HG02759 (cell line): ENCODE data around the gene NHERF2.
A peak's percentile ranks its signal among the peaks of the same experiment; 100 is the strongest.
"Not testable (repeated sequence)": the region's sequence is repeated elsewhere in the genome, so short reads cannot be mapped to it uniquely, and the experiment has no call there.

Source experiments
- ATAC-seq: cut with Tn5 transposase; IDR thresholded peaks from one replicate; pipeline ENCODE4 v1.9.1; 2021; ENCODE audit warnings: mild to moderate bottlenecking, moderate library complexity; ENCODE audit not compliant: unreplicated experiment

Gene NHERF2

GRCh38 chr16:2004795-2005517, 21.7 kb upstream of the NHERF2 start:
- no peak for ATAC-seq

- no peak for ATAC-seq
Measured at GRCh38 chr16:2005646-2006045, 21.1 kb upstream of the NHERF2 start.

GRCh38 chr16:2006317-2006716, 20.4 kb upstream of the NHERF2 start:
- no peak for ATAC-seq

GRCh38 chr16:2007081-2007836, 19.4 kb upstream of the NHERF2 start:
- ATAC-seq, result no peak

GRCh38 chr16:2008009-2008526, 18.6 kb upstream of the NHERF2 start:
- no peak for ATAC-seq

GRCh38 chr16:2008631-2009163, 18.0 kb upstream of the NHERF2 start:
- no peak for ATAC-seq

GRCh38 chr16:2009164-2009711, 17.5 kb upstream of the NHERF2 start:
- ATAC-seq, result peak; percentile 31

GRCh38 chr16:2009791-2010510, 16.8 kb upstream of the NHERF2 start, which contains the start of gene ZNF598:
Gene ZNF598 (minus strand): TSS chr16:2009821.
- peak; percentile 89 for ATAC-seq

GRCh38 chr16:2011726-2012125, 15.0 kb upstream of the NHERF2 start:
- ATAC-seq, result not testable (repeated sequence)

GRCh38 chr16:2013527-2013926, 13.2 kb upstream of the NHERF2 start:
- no peak for ATAC-seq

GRCh38 chr16:2015117-2015946, 11.4 kb upstream of the NHERF2 start:
- no peak for ATAC-seq

GRCh38 chr16:2015947-2016208, 10.8 kb upstream of the NHERF2 start:
- ATAC-seq, result no peak

GRCh38 chr16:2016407-2016922, 10.2 kb upstream of the NHERF2 start:
- no peak for ATAC-seq

- ATAC-seq, result no peak
Measured at GRCh38 chr16:2019518-2019920, 7.2 kb upstream of the NHERF2 start, which contains the start of gene NPW. Gene NPW (plus strand): TSS chr16:2019785.

GRCh38 chr16:2019921-2020831, 6.5 kb upstream of the NHERF2 start:
- ATAC-seq, result no peak

- no peak for ATAC-seq
Measured at GRCh38 chr16:2022723-2023091, 4.0 kb upstream of the NHERF2 start.

- ATAC-seq, result peak; percentile 81
Measured at GRCh38 chr16:2023092-2024031, 3.3 kb upstream of the NHERF2 start.

- no peak for ATAC-seq
Measured at GRCh38 chr16:2024032-2024420, 2.7 kb upstream of the NHERF2 start.
